GM19240 (cell line): Measurements from ENCODE around the gene NT5DC3.

Experiments used
- DNase-seq: peaks from one replicate; pipeline ENCODE4 v3.0.0; 2011; ENCODE audit warnings: low spot score; ENCODE audit not compliant: insufficient read length

NT5DC3 gene

GRCh38 chr12:103785243-103786031, 55.6 kb downstream of the NT5DC3 start:
- no peak for DNase-seq

DNA sequence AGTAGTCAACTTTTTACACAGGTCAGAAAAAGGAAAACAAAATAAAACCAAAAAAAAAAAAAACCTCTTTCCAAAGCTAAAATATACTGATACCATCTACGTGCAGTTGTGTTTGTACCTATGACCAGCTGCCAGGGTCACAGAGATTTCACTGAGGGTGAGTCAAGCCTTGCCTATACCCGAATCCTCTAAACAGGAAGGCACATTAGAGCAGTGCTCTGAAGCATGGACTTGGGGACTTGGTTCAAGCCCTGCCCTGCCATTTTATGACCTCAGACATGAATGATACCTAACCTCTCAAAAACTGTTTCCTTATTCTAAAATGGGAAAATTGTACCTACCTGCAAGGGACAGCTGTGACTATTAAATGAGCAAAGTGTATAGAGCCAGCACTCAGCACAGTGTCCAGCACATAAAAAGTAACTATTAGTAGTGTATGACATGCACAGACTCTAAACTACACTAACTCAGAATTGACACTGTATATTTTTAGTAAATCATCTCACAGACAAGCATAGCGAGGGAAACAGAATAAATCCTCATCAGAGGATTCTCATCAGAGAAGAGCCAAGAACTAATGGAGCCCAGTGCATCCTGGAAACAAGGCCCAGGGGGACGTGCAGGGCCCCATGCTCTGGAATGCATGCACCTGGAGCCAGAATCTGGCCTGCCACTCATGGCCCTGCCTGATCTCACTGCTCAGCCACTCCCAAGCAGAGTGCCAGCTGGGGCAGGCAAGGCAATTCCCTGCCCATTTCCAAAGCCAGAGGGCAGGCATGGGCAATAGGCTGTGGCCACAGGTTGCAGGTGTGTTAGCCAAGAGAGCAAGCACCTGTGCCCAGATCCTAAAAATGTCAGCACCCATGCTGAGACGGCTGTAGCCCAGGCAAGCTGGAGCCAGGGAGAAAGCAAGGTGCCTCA, 57.0 kb downstream of the NT5DC3 start:
- no peak for DNase-seq

DNA sequence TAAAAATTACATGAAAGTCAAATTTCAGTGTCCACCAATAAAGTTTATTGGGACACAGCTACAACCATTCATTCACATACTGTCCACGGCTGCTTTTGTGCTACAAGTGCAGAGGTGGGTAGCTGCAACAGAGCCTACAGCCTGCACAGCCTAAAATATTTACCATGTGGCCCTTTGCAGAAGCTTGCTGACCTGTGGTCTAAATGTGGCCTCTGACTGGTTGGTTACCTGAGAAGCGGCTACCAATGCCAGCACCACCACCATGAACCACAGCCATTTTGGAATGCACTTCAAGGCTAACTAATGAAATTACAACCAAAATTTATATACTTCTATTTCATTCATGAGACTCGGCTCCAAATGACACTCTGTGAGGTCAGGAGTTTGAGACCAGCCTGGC, 58.6 kb downstream of the NT5DC3 start:
- DNase-seq, result no peak

DNA sequence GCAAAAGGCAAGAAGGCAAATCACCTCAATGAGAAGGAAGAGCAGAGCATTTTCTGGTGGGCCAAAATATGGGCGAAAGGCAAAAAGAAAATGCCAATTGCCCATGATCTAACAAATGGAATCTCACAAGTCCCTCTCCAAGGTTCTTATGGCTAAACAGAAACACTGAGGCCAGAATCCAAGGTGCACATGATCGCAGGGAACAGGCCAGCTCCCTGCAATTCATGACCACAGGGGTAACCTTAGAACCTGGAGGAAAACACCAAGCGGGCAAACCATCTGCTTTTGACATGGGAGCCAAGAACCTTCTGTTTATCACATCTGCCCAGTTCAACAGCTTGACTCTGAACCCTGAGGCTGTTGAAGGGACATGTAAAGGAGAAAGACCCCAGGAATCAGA, 60.0 kb downstream of the NT5DC3 start:
- no peak for DNase-seq

- DNase-seq, result no peak
Observed at GRCh38 chr12:103780093-103780440, 61.0 kb downstream of the NT5DC3 start.

DNA sequence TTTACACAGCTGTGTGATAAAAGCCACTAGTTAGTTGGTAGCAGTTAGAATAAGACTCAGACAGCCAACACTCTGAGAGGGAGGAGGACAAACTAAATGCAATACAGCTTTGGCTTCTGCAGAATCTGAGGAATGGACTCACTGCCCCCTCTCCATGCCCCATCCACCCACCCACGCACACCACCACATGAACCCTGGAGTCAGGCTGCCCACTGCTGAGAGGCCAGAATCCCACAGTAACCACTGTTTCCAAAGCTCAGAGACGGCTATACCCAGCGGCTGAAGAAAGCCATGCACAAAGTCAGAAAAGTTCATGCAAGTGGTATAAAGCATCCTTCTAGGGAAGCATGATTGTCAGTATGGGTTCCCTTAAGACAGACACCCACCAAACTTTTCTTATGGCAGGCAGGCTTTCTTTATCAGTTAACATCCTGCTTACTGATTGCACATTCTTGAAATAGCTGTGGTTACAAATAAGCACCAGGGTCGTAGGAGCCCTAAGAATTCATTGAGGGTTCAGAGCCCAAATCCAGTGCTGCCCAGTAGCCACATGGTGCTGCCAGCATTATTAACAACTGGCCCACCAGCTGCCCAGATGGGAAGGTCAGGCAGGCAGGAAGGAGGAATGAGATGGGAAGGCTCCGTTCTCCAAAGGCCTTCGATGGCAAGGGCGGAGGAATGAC, 61.5 kb downstream of the NT5DC3 start:
- DNase-seq, result no peak

GRCh38 chr12:103778781-103779180, 62.3 kb downstream of the NT5DC3 start:
- DNase-seq, result no peak

DNA sequence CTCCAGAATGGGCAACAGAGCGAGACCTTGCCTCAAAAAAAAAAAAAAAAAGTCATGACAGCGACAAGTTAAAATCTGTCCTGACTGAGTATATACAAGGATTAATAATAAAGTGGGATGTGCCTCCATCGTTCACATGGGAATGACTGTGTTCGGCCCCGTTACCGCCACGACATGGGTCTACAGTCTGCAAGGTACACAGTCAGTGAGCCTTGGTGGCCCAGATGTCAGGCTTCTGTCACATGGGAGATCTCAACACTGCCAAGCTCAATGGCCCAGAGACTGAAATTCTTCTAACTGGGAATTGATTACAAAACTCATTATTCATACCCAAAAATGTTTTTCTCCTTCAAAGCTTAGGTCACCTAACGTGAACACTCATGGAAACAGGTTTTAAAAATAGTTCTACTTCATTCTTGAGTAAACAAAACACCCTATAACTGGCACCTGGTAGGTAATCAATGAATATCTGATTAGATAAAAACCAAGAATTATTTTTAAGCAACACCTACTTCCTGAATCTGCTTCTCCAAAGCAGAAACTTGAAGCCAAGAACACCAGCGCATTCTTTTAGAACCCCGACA, 66.0 kb downstream of the NT5DC3 start:
- DNase-seq, result no peak

GRCh38 chr12:103773109-103773910, 67.7 kb downstream of the NT5DC3 start:
- DNase-seq, result no peak

- DNase-seq, result no peak
Observed at GRCh38 chr12:103772367-103773108, 68.5 kb downstream of the NT5DC3 start.

DNA sequence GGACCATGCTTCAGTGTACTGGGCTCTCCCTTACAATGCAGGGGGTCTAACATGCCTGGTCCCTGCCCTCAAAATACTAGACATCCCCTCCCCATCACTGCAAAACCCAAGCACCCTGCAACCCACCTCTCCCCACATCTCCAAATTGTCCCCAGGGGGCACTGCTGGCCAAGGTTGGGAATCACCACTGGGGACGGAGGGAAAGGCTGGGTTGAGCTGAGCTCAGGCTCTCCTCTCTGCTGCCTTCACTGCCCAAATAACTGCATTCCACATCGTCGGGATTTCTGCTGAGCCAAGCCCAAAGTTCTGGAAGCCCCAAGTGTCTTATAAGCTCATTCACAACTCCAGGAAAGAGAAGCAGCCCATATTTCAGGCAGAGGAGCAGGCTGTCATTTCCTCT, 69.6 kb downstream of the NT5DC3 start:
- DNase-seq, result no peak

GRCh38 chr12:103769240-103769945, 71.6 kb downstream of the NT5DC3 start:
- no peak for DNase-seq

DNA sequence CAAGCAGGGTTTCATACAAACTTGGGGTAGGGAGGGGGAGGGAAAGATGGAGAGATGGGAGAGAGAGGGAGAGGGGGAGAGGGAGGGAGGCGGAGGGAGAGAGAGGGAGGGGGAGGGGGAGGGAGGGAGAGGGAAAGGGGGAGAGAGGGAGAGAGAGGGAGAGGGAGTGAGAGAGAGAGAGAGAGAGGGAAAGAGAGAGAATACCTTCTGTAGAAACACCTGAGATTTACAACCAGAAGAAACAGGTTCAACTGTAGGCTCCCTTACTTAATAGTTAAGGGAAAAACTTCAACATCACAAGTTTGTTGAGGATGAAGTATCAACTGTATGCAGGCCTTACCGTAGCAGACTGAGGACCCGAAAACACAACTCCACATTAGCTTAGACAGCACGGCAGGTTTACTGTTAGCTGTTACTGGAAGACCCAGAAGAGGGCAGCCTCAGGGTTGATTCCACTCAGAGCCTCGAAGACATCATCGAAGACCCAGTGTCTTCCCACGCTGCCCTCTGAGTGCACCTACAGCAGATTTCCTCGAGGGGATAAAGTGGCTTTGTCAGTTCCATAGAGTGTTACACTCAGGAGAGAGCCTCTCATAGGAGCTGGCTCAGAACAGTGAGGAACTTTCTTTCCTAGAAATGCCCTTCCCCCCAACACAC, 72.4 kb downstream of the NT5DC3 start:
- DNase-seq, result no peak

DNA sequence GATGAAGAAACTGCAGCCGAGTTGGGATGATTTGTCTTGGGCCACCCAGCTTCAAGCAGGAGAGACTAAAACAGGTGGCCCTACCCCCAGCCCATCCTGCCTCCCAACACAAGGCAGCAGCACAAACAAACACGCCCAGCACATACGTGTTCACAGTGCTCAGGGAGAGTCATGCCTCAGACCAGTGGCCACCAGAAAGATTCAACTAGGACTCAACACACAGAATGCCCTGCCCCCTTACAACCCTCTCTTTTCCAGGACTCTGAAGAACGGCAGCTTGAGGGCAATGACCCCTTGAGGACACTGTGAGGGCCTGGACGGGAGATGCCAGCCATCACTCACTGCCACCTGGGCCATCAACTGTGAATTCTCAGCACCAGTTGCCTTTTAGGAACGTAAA, 75.0 kb downstream of the NT5DC3 start:
- DNase-seq, result no peak

DNA sequence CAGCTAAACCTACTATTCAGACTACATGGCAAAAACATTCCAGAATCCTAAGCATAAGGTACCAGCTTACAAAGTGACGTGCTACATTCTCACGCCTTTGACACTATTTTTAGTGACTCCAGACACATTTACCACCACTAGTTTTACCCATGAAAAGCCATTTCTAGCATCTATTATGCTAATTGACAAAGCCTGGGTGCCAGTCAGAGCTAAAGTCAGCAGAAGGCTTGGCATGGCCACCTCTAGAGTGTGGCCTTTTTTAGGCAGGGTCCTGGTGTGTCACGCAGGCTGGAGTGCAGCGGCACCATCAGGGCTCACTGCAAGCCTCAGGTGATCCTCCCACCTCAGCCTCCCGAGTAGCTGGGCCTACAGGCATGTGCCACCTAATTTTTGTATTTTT, 75.7 kb downstream of the NT5DC3 start:
- DNase-seq, result no peak

DNA sequence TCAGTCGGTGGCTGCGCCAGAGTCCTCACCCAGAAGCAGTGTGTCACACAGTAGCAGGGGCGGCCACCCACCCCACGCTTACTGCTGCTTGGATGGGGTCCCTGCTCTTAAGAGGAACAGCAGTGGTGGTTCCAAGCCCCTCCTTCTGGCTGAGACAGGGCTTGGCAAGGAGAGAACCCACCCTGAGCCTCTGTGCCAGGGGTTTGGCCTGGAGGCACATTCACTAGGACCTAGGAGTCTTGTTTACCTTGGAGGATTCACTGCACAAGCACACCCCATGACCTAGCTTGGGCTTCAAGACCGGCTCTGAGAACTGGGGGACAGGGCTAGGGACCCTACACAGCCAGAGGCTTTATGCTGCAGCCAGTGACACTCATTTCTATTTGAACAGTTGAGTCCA, 78.6 kb downstream of the NT5DC3 start:
- DNase-seq, result no peak

DNA sequence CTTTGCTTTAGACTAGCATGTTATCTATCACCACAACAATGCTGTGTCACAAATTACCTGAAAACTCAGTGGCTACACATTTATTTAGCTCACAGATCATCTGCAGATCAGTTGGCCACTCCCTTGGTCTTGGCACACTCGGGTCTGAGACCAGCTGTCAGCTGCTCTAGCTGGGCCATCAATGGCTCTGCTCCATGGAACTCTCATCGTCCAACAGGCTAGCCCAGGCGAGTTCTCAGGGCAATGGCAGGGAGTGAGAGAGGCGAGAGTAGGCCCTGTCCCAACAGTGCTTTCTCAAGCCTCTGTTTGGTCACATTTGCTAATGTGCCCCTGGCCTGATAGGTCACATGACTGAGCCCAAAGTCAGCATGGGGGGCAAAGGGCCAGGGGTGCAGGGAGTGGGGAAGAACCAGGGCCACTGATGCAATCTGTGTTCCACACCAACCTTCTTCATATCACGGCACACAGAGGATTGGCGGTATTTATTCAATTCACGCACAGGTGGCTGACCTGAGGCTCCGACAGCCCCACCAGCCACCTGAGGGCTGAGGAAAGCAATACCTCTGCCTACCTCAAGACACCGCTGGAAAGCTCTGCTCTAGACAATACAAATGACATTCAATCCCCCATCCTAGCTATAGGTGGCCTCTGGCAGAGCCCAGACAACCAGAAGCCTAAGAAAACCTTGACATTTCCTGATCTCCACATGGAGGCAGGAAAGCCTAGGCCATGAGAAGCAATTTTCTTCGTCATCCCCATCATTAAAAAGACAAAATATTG, 82.5 kb downstream of the NT5DC3 start:
- DNase-seq, result no peak

DNA sequence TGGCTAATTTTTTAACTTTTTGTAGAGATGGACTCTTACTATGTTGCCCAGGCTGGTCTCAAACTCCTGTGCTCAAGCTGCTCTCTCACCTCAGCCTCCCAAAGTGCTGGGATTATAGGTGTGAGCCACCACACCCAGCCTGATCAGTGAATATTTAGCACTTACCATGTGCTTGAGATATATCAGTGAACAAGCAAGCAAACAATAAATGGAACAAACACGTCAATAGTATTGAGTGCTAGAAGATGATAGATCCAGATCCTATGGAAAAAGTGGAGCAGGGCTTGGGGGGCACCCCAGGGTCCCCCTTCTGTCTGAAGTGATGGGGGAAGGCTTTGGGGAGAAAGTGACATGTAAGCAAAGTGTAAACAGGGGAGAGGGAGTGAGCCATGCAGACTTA, 83.8 kb downstream of the NT5DC3 start:
- no peak for DNase-seq
